Thyroid gland (tissue), 4 donors: ENCODE results near the gene LRP8. TPM values are rescaled to one million over a fixed set of nuclear protein-coding genes. Genes with fewer than 3 reads are reported as not detected.

Experiments
- DNase-seq, 2 donors: peaks; one replicate each; pipeline ENCODE4 v3.0.0-alpha.2; 2019
- H3K27ac ChIP-seq, 3 donors: fragments of 200-600 bp; sonication (generic); 1 replicate in 2 of 3; 2 replicates in 1 of 3; pipeline ENCODE4 v1.5.1; 2016 to 2019; ENCODE audit warnings: mild to moderate bottlenecking in 1 of 3, moderate library complexity in 1 of 3
- H3K27me3 ChIP-seq: fragments of 200-600 bp; sonication (generic); one replicate; pipeline ENCODE4 v1.5.1; 2019
- H3K36me3 ChIP-seq, 2 donors: fragments of 200-600 bp; sonication (generic); one replicate each; pipeline ENCODE4 v1.5.1; 2016 to 2019
- H3K4me1 ChIP-seq, 2 donors: fragments of 200-600 bp; sonication (generic); one replicate each; pipeline ENCODE4 v1.5.1; 2017 to 2019
- H3K4me3 ChIP-seq, 3 donors: fragments of 200-600 bp; sonication (generic); replicated peaks in 1 of 3; 1 replicate in 2 of 3; 2 replicates in 1 of 3; pipeline ENCODE4 v1.5.1; 2016; ENCODE audit warnings: mild to moderate bottlenecking in 1 of 3
- H3K9me3 ChIP-seq: fragments of 200-600 bp; sonication (generic); one replicate; pipeline ENCODE4 v1.5.1; 2017
- POLR2A ChIP-seq, 2 donors: fragments of 450-650 bp; IDR thresholded peaks; one replicate each; pipeline ENCODE4 v1.6.1; 2017; ENCODE audit warnings: antibody characterized with exemption in 2 of 2, mild to moderate bottlenecking in 2 of 2, moderate library complexity in 1 of 2
- WGBS, 2 donors: methylation state at CpG; one replicate each; pipeline ENCODE4 v1.1.5; 2017; 5-methylcytosine and 5-hydroxymethylcytosine counted together
- intact Hi-C: fragments of 100-400 bp; cut with DNase I; formaldehyde crosslinking; loops from one replicate; pipeline ENCODE4 v1.15.1; 2023
- total RNA-seq, 4 donors: library from RNA; depleted of rRNA; stranded (reverse); fragments of >200 nt; gene quantifications; one replicate each; pipeline ENCODE4 v1.2.3, GENCODE V29; 2016
- TF ChIP-seq, protein P1 (sequence below), 6 experiments: fragments of 200-600 bp in 3 of 6; fragments of 450-650 bp in 3 of 6; sonication (generic) in 3 of 6; IDR thresholded peaks; one replicate each; pipeline ENCODE4 v1.5.1; 2016 to 2019; ENCODE audit warnings: antibody characterized with exemption in 6 of 6, mild to moderate bottlenecking in 2 of 6, inconsistent platforms in 1 of 6, moderate library complexity in 1 of 6

LRP8 gene
- total RNA-seq, 4 donors from 2014 or later: 92.8 to 200 (median 143) TPM

DNA sequence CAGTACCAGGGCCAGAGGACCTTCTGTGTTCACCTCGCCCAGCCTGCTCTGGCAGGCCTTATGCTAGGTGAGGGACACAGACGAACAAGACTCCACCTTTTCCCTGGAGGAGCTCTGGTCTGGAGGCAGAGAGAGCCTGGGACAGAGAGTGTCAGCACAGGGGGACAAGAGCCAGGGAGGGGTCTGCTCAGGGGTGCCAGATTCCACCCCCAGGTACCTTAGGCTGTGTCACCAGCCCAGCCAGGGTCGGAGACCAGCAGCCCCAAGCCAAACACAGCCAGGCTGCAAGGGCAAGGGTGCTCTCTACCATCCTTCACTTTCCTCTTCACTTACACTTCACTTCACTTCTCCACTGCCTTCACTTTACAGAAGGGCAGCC lies 4.3 kb upstream of the LRP8 start:
- intact Hi-C loops: no loop called here
- no peaks in the 10 kb centered on the region for H3K9me3 ChIP-seq

DNA sequence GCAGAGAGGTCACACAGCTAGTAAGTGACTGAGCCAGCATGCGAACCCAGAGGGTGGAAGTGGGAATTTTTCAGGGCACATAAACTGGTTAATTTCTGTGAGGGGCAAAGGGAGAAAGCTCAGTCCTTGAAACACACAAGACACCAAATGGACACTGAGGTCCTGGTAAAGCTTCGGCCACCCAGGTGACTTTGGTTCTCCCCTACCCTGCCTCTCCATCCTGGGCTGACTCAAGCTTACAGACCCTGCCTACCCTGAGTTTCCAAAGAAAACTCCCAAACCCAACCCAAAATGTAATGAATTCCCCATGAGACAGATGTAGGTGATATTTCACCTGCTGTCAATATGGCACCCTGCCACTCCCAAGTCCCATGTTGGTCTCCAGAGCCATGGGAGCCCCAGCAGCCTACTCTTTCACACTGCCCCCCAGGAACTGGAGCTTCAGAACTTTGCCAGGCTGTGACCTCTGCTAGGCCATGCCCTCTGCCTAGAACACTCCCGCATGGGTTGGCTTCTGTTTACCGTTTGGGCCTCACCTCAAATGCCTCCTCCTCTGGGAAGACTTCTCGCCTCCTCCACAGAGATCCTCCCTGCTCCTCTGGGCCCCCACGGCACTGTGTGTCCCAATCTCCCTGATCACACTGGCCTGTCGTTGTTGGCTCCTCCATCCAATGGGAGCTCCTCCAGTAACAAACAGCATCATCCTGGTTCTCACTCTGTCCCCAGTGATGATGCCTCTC lies 3.7 kb upstream of the LRP8 start:
- 90 to 91% methylated on average over 7 of the region's 7 CpGs for WGBS, 2 donors
- Histone ChIP-seq H3K27me3 (no peaks in the 10 kb centered on the region), H3K4me1 (peaks cover 6 to 10% of the 10 kb centered on the region in 2 donors), H3K27ac (peak overlapping the region in 1 of 3 donors; percentile 13), H3K36me3 (no peaks in the 10 kb centered on the region), H3K9me3 (no peaks in the 10 kb centered on the region), H3K4me3 (no peak overlapping the region)
- no peak for DNase-seq
- intact Hi-C loops: no loop called here
- no peak for TF ChIP-seq POLR2A (IDR thresholded peaks at IDR 0.05)
- TF ChIP-seq, protein P1, sequence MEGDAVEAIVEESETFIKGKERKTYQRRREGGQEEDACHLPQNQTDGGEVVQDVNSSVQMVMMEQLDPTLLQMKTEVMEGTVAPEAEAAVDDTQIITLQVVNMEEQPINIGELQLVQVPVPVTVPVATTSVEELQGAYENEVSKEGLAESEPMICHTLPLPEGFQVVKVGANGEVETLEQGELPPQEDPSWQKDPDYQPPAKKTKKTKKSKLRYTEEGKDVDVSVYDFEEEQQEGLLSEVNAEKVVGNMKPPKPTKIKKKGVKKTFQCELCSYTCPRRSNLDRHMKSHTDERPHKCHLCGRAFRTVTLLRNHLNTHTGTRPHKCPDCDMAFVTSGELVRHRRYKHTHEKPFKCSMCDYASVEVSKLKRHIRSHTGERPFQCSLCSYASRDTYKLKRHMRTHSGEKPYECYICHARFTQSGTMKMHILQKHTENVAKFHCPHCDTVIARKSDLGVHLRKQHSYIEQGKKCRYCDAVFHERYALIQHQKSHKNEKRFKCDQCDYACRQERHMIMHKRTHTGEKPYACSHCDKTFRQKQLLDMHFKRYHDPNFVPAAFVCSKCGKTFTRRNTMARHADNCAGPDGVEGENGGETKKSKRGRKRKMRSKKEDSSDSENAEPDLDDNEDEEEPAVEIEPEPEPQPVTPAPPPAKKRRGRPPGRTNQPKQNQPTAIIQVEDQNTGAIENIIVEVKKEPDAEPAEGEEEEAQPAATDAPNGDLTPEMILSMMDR (IDR thresholded peaks at IDR 0.05): no peak

More for the DNA sequence above, 4.3 kb upstream of the LRP8 start:
- H3K27ac ChIP-seq: no peak overlapping the region
- no peaks in the 10 kb centered on the region for H3K27me3 ChIP-seq
- 76 to 85% methylated on average over 3 of the region's 3 CpGs for WGBS, 2 donors
- no peak for DNase-seq
- TF ChIP-seq POLR2A (IDR thresholded peaks at IDR 0.05): no peak
- TF ChIP-seq, protein P1 (IDR thresholded peaks at IDR 0.05): no peak
- H3K4me3 ChIP-seq: no peak overlapping the region
- H3K36me3 ChIP-seq: no peaks in the 10 kb centered on the region
- H3K4me1 ChIP-seq: peaks cover 4 to 6% of the 10 kb centered on the region in 2 donors

DNA sequence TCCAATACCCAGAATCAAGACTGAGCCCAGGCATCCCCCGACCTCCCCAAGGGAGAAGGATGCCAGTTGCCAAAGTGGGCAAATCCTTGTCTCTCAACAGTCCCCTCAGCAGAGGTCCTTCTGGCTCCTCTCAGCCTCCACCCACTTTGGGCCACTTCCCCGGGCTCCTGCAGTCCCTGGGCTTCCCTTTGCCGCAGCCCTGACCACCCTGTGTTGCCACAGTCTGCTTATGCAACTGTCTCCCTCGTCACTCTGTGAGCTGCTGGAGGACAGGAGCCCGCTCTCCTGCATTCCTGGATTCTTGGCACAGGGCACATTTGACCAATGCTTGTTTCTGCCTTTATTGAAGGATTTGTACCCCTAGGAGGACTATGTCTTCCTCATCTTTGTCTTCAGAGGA lies 2.9 kb upstream of the LRP8 start:
- Histone ChIP-seq H3K27me3 (no peaks in the 10 kb centered on the region), H3K9me3 (no peaks in the 10 kb centered on the region), H3K27ac (peak overlapping the region in 1 of 3 donors; percentile 13), H3K4me1 (peaks cover 6 to 11% of the 10 kb centered on the region in 2 donors), H3K4me3 (no peak overlapping the region), H3K36me3 (no peaks in the 10 kb centered on the region)
- intact Hi-C loops: no loop called here
- no peak for TF ChIP-seq POLR2A (IDR thresholded peaks at IDR 0.05)
- TF ChIP-seq, protein P1 (IDR thresholded peaks at IDR 0.05): no peak
- whole genome bisulfite sequencing, 2 donors: 40 to 43% methylated on average over 5 of the region's 5 CpGs
- DNase-seq: peak; percentile 71 to 82

DNA sequence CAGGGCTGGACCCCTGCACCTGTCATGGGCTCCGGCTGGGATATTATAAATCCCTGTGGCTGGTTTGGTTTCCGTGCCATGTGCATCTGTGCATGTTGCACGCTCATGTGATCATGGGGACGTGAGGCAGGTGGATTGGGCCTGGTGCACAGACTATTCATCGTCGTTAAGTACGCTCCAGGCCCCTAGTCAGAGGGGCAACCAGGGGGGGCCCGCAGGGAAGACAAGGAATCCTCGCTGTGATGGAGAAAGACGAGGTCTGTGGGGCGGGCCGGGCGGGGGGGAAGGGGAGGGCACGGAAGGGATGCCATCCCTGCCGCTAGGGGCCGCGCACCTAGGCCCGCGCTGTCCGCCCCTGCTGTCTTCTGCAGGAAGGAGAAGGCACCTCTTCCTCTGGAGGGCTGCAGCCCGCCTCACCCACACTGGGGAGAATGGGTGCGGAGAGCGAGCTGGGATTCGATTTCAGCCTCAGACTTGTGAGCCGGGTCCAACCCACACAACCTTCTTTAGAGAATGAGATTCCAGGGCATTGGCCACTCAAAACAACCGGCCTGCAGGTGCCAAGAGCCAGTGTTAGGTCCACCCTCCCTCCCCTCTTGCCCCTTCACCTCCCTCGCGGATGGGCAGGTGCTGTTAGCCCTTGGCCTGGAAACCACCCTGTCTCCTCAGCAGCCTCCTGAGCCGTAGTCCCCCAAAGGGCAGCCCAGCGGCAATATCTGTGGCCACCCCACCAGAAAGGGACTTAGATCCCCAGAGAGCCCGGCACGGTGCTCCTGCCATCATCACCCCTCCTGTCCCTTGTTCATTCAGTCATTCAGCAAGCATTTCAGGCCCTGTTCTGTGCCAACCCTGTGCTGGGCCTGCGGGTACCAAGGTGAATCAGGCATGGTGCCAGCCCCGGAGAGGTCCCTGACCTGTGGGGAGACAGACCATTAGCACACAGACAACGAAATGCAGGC lies 950 bp upstream of the LRP8 start:
- 72 to 83% methylated on average over 26 to 29 of the region's 35 CpGs for WGBS, 2 donors
- TF ChIP-seq, protein P1 (IDR thresholded peaks at IDR 0.05): no peak
- no peak for TF ChIP-seq POLR2A (IDR thresholded peaks at IDR 0.05)
- no peak overlapping the region for H3K27ac ChIP-seq
- intact Hi-C loops: no loop called here
- no peak overlapping the region for H3K4me3 ChIP-seq
- H3K4me1 ChIP-seq: peaks cover 21 to 23% of the 10 kb centered on the region in 2 donors
- no peaks in the 10 kb centered on the region for H3K36me3 ChIP-seq
- no peaks in the 10 kb centered on the region for H3K27me3 ChIP-seq
- DNase-seq: no peak
- H3K9me3 ChIP-seq: no peaks in the 10 kb centered on the region
